IPS-11a (cell line): ENCODE measurements around the gene OR6K6.

Experiments used
- H3K4me3 ChIP-seq: one replicate; pipeline ENCODE4 v1.5.1; 2013; ENCODE audit warnings: low read depth, low read length, control low read depth

The OR6K6 gene, protein sequence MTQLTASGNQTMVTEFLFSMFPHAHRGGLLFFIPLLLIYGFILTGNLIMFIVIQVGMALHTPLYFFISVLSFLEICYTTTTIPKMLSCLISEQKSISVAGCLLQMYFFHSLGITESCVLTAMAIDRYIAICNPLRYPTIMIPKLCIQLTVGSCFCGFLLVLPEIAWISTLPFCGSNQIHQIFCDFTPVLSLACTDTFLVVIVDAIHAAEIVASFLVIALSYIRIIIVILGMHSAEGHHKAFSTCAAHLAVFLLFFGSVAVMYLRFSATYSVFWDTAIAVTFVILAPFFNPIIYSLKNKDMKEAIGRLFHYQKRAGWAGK

DNA sequence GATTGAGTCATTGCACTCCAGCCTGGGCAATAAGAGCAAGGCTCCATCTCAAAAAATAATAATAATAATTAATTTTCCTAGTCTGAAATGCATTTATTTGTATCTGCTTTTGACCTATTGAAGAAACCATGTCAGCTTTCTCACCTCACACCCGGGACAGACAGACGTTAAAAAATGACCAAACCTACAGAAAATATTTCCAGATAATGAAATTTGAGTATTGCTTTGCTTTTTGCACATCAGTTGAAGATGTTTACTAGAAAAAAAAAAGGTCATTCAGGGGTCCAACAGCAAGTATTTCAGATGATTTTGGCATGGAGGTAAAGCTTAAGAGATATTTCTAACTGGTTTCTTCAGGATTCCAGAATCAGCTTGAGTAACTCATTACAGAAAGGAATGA, at the start of gene OR6K6:
Gene OR6K6, plus strand, starts transcription at position 301 of the 400 bp plus-strand sequence. CDS start 168 bp downstream, outside the sequence.
- H3K4me3 ChIP-seq = no peak within 1 kb of the TSS

DNA sequence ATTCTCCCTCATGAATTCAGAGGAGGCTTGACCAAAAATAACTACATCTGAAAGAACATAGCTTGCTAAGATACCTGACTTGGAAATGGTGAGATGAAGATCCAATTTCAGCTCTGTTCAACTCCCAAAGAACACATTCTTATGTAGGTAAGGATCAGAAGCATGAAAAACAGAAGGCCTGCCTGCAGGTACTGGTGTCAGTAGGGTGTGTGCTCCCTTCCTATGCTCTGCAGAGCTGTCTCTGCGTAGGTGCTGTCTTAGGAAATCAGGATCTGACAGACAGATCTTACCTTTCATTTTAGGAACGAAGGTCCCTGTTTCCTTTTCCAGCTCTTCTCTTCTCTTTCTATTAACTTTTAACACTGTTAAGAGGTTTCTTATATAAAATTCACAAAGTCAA, 48.4 kb upstream of the OR6K6 start:
- H3K4me3 ChIP-seq = no peak overlapping the region

DNA sequence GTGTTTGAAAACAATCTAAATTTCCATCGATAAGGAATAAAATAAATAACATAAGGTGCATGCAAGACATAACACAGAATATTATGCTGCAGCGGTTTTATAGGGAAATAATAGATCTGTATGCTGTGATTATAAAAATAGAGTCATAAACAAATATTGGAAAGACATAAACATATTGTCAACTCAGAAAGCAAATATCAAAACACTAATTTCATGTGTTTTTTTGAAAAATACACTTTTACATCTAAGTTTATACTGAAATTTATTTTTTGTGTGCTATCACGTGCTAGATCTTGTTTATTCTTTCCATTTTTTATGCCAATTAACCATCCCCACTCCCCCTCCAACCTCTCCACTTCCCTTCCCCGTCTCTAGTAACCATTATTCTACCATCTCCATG, 43.4 kb upstream of the OR6K6 start:
- no peak overlapping the region for H3K4me3 ChIP-seq

DNA sequence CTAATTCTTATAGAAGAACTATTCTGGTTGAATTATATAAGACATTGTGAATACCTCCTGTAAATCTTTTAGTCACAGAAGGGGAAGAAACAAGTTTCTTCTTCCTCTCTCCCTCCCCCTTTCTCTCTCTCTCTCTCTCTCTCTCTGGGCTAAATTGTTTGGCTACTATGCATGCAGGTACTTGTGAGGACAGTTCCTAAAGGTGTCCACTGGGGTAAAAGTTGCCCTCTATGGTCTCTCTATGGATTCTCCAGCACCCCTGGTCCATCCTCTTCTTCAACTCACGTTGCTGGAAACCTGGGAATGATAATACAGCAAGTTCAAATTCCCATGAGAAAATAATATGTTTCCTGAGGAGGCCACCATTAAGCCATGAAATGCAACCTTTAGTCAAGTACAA, 39.8 kb upstream of the OR6K6 start:
- no peak overlapping the region for H3K4me3 ChIP-seq

DNA sequence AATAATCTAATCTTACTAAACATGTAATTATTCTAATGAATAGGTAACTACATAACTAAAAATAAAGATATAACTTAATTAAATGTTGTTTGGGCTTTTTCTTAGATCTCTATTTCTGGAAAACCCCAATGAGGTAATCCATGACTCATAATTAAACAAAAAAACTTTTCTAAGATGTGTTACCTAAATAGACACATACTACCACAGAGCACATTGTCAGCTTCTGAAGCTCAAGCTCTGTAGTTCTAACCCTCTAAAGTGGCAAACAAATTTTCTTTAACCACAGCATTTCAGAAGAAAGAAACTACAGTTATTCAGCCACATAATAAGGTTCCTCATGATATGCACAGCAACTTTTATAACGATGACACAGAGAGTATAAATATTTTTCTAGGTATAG, 38.2 kb upstream of the OR6K6 start:
- no peak overlapping the region for H3K4me3 ChIP-seq

DNA sequence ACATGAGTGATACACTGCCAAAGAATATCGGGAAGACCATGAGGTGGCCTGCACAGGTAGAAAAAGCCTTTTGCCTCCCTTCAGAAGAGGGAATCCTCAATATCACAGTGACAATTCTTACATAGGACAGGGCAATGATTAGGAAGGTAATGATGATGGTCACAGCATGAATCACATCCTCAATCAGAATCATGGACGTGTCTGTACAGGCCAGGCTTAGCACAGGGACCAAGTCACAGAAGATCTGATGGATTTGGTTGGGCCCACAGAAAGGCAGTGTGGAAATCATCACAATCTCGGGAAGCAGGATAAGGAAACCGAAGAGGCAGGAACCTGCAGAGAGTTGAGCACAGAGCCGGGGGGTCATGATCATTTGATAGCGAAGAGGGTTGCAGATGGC, 37.2 kb upstream of the OR6K6 start:
- H3K4me3 ChIP-seq = no peak overlapping the region

DNA sequence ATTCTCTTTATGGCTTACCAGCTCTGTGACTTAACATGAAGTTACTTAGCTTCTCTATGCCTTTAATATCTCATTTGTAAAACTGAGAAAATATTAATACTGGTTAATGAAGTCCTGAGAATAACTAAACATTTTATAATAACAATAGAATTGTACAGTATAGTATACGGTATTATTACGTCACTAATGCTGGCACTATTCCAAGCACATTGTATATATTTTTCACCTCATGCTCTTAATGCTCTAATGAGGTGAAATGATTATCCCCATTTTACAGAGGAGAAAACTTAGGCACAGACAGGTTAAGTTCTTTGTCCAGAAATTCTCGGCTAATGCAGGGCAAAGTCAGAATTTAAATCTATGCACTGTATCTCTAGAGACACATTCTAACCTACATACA, 34.9 kb upstream of the OR6K6 start:
- no peak overlapping the region for H3K4me3 ChIP-seq

DNA sequence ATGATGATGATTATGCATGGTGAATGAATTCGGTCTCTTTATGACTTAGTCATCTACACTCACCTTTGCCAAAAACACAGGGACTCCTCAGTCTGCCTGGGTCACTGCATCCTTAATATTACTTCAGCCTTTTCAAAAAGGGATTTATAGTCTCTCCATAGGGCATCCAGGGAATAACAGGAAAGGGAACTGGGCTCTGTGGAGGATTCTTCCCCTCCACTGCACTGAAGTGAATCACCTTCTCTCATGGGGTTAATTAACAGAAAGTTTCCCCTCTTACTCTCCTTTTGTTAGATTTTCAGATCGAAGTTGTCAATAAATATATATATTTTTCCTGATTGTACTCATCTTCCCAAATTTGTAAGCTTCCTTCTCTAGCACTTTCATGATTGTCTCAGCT, 33.9 kb upstream of the OR6K6 start, which contains the start of gene OR6K3:
Gene OR6K3, minus strand, starts transcription at position 101 of the 400 bp plus-strand sequence. CDS start 2,605 bp downstream, outside the sequence.
- H3K4me3 ChIP-seq = no peak within 1 kb of the TSS

DNA sequence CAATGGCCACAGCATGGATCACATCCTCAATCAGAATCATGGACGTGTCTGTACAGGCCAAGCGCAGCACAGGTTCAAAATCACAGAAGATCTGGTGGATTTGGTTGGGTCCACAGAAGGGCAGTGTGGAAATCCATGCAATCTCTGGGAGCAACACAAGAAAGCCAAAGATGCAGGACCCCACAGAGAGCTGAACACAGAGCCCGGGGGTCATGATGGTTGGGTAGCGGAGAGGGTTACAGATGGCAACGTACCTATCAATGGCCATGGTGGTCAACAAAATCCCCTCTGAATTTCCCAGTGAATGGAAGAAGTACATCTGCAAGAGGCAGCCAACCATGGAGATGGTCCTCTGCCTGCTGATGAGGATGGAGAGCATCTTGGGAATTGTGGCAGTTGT, 30.1 kb upstream of the OR6K6 start:
- no peak overlapping the region for H3K4me3 ChIP-seq

DNA sequence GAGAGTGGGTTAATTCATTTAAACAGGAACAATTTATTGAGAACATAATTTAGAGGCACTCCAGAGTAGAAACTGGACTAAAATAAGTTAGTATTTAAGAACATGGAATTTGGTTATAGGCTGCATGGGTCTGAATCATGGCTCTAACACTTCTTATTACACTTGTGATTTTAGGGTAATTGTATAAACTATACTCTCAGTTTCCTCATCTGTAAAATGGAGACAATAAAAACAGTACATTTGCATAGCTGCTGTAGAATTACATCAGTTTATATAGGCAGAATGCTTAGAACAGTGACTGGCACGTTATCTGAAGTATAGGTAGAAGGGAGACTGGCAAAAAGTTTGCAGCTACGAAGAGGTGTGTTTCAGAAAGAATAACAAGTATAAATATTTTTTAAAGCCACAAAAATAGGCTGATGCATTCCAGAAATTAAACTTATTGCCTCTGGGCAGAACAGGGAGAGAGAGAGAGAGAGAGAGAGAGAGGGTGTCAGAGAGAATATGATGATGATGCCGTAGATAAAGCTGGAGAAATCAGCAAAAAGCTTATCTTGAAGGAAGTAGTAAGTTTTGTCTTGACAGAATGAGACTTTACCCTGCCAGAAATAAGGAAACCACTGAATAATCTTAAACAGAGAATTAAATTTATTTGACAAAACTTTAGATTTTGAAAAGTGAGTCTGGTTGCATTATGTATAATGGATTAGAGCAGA, 25.9 kb upstream of the OR6K6 start:
- H3K4me3 ChIP-seq = no peak overlapping the region

DNA sequence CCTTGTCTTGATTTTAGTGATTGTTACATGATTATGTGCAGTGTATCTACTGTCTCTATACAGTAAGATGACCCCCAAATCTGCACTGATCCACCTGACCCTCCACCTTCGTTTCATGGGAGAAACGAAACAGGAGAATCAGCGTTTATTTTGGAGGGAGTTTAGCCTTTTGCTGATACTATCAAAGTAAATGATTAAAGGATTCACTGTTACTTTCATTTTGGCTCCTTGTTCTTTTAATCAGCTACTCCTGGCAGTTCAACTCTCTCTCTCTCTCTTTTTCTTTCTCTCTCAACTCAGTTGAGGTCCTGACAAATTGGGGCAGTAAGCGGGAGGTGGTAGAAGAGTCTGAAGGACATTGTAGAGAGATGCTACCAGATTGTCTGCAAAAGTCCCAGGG, 24.1 kb upstream of the OR6K6 start:
- no peak overlapping the region for H3K4me3 ChIP-seq

DNA sequence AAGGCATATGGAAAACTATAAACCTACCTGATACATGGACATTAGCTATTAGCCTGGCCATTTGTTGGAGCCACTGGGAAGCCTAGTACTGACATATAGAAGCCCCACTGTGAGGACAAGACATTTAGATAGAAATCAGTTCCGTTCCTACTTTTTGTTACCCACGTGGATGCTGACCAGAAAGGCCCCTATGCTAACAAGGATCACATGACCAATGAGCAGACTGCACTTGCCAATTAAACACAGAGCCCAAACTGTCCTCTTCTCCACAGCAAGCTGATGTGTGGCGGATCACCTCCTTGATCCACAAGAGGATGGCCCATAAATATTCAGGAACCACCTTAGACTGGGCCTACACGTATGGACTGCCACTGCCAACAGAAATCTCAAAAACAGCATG, 22.8 kb upstream of the OR6K6 start:
- no peak overlapping the region for H3K4me3 ChIP-seq

DNA sequence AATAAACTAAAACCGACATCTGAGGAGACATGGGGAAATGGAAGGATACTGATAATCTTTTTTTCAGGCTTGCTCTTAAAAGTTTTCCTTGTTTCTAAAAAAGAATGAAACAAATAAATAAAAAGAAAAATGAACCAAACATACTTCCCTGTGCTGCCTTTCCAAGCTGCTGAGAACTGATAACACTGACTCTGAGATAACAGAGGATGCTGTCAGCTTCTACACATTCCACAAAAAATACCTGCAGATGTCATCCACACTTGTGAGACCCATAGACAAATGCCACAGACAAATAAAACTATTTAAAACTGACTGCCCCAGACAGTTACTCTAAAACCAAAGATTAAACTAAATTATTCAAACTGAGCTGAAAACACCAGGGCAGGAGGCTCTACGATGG, 22.0 kb upstream of the OR6K6 start:
- no peak overlapping the region for H3K4me3 ChIP-seq

DNA sequence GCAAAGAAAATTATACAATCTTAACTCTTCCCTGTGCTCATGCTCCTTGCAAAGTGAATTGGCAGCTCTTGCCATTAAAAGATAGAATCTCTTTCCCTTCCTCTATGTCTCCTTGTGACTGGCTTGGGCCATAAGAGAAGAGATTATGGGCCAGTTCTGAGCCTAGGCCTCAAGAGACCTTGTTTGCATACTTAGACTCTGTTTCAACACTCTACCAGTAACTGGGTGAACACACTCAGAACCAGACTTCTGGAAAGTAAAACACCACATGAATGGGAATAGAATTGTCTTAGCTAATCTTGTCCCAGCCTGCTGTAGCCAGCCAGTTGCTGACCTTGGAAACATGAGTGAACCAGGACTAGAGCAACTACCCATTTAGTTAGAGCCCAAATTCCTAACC, 18.7 kb upstream of the OR6K6 start:
- H3K4me3 ChIP-seq = no peak overlapping the region

DNA sequence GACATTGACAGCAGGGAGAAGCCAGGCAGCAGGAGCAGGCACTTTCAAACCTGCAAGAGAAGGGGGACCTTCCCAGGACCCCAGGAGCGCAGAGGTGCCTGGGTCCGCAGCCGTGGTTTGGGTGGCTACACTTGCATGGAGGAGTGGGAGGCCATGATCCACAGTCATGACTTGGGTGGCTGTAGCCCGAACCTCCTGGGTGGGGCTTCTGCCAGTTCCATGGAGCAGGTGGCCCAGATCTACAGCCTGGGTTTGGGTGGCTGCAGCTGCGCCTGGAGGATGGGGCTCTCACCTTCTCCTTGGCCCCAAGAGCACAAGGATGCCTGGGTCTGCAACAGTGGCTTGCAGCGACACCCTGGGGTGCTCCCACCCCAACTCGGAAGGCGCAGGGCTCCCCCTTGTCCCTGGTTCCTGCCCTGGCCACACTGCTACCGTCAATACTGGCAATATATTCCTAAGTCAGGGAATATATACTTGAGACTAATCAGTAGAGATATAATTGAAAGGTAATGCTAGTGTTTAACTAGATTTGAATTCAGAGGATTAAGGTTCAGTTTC, 2.3 kb upstream of the OR6K6 start:
- no peak overlapping the region for H3K4me3 ChIP-seq

DNA sequence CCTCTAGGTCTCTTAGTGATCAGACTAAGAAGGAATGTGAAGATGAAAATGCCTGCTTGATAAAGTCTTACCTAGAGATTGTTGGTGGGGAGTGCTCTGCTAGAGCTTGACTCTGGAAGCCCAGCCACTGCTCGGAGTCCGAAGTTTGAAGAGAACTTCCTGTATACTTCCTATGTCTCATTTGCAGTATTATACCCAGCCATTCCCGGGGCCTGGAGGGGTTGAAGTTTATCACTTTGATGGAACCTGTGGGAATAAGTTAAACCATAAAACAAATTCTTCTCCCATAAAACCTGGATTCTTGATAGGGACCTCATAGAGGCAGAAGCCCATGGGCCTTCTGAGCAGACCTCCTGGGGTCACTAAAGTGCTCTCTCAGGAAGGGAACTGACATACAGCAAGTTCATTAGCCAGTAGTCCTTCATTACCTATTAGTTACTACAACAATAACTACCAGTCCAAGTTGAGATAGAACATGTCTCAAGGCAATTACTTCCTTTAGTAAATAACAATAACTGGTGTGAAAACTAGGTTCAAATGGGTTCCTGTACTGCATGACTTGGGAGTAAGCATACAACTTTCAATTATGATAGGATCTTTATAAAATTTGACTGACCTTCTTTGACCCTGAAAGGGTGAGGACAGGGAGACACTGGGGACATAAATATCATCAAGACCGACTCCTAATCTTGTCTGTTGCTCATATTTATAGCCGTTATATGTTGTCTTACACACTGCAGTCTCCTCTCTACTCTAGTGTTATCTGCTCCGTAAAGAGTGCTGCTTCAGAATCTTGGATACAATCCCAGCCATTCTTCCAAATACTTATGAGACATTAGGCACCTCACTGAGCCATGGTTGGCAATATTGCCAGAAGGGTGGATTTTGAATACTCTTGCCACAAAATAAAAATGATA, 17.7 kb downstream of the OR6K6 start, which contains the start of gene OR6N1:
Gene OR6N1, minus strand, starts transcription at position 246 of the 917 bp plus-strand sequence. CDS start 5,513 bp downstream, outside the sequence.
- no peak within 1 kb of the TSS for H3K4me3 ChIP-seq

DNA sequence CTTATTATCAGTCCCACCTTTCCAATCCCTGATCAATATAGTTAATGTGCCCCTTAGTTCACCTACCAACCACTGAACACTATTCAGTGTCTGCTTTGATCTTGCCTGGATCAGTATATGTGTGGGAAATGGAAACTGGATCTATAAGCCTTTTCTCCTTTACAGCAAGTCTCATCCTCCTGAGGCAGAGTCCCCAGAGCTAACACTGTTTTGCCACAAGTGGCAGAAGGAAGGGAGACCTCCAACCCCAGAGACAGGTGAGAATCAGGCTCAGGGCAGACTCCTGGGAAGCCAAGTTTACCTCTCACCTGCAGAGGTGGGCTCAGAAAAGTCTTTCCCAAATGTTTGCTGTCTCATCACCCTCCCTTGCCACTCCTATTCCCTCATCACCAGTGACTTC, 26.6 kb downstream of the OR6K6 start, which contains the start of gene OR6N2:
Gene OR6N2, minus strand, starts transcription at position 101 of the 400 bp plus-strand sequence. CDS start 3,569 bp downstream, outside the sequence.
- H3K4me3 ChIP-seq = no peak within 1 kb of the TSS

DNA sequence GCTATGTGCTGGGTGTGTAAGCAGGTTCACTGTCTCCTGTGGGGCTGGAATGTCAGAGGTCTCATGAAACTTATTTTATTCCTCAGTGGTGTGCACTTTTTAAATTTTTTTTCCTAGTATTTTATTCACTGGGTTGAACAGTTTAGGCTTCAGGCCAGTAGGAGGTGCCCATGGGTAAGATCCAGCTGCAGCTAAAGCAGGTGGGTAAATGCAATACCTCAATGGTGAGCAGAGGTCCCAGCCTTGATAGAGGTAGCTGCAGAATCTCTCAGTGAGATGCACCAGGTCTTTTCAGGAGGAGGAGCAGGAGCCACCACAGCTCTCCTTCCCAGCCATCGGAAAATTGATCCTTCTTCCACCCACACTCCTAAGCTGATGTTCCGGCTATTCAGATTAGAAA, 39.1 kb downstream of the OR6K6 start:
- H3K4me3 ChIP-seq = no peak overlapping the region

DNA sequence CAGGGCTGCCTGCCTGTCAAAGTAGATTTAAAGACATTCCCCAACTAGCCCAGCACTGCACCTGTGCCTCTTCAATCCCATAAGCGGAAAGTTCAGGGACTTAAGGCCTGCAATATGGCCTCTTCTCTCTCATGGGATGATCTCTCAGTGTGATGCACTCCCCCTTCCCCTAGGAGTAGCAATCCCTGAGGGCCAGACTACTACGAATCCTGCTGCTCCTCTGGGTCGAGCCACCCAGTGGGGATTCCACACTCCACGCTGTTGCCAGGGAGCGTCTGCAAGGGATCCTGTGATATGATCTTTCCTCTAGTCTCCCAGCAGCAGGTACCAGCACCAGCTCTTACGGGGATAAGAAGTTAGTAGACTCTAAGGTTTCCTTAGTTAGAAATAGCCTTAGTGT, 39.7 kb downstream of the OR6K6 start:
- no peak overlapping the region for H3K4me3 ChIP-seq

DNA sequence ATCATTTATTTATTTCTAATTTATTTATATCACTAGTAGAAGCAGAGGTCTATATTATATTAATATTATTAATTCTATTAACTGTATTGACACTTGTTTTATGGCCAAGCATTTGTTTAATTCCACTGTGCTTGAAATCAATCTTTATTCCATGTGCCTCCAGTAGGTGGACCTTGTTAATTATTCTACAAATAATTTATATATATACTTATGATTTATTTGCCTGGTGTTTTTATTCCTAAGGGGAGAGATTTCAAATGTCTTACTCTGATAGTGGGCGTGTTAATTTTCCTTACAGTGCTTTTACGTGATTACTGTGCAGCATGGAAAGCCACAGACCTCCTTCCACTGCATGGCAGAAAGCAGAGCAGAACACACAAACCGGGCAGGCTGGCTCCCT, 44.0 kb downstream of the OR6K6 start:
- no peak overlapping the region for H3K4me3 ChIP-seq

DNA sequence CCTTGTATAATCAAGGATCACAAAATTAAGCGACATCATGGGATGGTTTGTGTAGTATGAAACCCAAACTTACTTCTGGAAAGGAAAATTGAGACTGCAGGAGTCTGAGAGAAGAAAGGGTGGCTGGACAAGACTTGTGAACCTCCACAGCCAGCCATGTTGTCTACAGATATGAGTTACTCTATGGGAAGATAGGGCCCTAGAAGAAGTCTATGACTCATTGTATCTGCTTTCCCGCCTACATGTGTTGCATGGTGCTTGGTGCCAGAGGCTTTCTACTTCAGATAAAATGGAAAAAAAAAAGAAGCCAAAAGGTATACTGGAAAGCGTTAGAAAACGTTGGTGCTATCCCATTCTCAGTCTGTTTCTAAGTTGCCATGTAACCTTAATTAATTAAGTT, 45.2 kb downstream of the OR6K6 start:
- H3K4me3 ChIP-seq = no peak overlapping the region
